Astrocyte of the cerebellum (primary cell): Measurements from ENCODE around the gene CENPT.

Experiments used
- DNase-seq: peaks from one replicate; pipeline ENCODE4 v3.0.0-alpha.2; 2011; ENCODE audit warnings: low read depth
- H3K4me3 ChIP-seq: 2 replicates; pipeline ENCODE4 v1.5.1; 2011; ENCODE audit warnings: mild to moderate bottlenecking, low read depth, low read length, moderate library complexity
- in situ Hi-C: cut with HindIII; loops from 2 replicates; pipeline ENCODE4 v1.10.0; 2017; ENCODE audit warnings: low sequenced_read_pairs
- TF ChIP-seq, protein P1 (sequence below): IDR thresholded peaks from 2 replicates; pipeline ENCODE4 v1.5.1; 2012; ENCODE audit warnings: low read length, low read depth, moderate library complexity, mild to moderate bottlenecking; ENCODE audit errors: missing control alignments

CENPT gene

DNA sequence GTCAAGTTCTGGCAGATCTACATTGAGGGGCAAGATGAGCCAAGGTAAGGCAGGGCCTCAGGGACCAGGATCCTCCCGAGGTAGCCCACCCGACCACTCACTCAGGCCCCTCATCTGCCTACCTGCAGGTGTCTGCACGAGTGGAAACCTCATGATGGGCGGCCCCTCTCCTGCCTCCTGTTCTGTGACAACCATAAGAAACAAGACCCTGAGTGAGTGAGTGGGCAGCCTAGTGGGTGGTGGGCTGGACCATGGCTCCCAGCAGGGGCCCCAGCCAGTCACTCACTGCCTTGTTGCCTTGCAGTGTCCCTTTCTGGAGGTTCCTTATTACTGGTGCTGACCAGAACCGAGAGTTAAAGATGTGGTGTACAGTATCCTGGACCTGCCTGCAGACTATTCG is 30.7 kb upstream of the CENPT start:
- no peak overlapping the region for H3K4me3 ChIP-seq
- TF ChIP-seq, protein P1, sequence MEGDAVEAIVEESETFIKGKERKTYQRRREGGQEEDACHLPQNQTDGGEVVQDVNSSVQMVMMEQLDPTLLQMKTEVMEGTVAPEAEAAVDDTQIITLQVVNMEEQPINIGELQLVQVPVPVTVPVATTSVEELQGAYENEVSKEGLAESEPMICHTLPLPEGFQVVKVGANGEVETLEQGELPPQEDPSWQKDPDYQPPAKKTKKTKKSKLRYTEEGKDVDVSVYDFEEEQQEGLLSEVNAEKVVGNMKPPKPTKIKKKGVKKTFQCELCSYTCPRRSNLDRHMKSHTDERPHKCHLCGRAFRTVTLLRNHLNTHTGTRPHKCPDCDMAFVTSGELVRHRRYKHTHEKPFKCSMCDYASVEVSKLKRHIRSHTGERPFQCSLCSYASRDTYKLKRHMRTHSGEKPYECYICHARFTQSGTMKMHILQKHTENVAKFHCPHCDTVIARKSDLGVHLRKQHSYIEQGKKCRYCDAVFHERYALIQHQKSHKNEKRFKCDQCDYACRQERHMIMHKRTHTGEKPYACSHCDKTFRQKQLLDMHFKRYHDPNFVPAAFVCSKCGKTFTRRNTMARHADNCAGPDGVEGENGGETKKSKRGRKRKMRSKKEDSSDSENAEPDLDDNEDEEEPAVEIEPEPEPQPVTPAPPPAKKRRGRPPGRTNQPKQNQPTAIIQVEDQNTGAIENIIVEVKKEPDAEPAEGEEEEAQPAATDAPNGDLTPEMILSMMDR: no peak
- in situ Hi-C loops: no loop called here
- no peak for DNase-seq

DNA sequence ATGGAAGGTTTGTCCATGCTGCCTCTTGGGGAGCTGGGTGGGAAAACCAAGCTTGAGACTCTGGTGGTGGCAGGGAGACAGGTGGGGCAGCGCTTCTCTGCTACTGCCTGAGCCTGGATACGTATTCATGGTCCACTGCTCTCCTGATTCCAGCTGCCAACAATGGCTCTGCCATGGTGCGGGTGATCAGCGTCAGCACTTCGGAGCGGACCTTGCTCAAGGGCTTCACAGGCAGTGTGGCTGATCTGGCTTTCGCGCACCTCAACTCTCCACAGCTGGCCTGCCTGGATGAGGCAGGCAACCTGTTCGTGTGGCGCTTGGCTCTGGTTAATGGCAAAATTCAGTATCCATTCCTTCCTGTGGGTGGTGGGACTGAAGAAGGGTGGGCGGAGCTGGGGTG is 29.6 kb upstream of the CENPT start:
- H3K4me3 ChIP-seq: no peak overlapping the region

DNA sequence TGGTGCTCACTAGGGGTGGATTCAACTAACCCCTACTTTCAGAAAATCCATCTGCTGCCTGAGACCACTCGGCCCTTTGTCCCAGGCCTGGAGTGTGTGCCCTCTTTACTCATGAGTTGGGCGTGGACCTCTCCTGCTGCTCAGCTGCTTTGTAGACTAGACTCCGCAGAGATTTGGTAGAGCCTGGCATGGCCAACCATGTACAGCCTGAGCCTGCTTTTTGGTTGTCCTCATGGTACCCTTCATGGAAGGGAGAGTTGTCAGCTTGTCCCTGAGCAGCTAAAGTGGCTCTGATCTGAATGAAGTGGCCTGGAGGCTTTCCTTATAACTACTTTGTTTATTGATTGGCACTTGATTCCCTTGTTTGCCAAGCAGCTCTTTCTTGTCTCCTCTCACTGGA is 26.9 kb upstream of the CENPT start:
- peak overlapping the region; percentile 94 for H3K4me3 ChIP-seq
- DNase-seq: no peak
- in situ Hi-C loops: no loop called here
- TF ChIP-seq, protein P1: no peak

More for the DNA sequence above, 29.6 kb upstream of the CENPT start:
- TF ChIP-seq, protein P1: no peak
- in situ Hi-C loops: no loop called here
- no peak for DNase-seq

DNA sequence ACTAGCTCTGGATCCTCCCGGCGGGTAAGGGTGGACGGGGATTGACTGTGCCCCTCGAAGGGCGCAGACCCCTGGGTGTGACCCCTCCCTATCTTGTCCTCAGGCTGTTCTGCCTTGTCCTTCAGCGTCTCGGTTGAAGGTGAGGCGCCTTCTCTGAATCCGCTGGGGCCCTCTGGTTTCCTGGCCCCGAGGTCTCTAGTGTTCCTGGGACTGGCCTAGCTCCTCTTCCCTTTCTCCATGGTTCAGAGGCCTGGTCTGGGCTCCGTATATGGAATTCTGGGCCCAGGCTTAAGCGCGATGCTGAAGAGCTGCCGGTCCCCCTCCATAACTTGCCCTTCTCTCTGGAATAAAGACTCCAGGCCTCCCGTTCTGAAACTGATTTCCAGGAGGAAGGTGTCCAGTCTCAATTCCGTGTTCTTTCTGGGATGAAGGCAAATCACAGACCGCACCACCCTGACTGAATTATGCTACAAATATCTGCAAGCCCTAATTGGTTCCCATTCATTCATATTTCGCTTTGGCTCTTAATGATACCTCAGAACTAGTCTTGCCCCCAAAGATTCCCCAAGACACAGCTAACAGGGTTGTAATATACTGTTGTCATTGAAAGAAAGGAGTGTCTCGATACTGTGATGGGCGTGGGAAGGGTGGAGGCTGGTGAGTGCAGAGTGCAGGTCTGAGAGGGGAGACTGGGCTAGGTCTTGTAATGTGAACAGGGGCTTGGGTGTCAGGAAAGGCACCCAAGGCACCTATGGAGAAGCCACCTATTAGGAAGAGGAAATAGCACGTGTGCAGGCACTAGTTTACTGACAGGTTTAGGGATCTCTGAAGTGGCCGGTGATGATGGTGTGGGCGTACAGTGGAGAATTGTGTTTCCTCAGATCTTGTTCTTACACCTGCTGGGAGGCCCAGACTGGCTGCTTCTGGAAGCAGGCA is 26.2 kb upstream of the CENPT start:
- no peak for DNase-seq
- peak overlapping the region; percentile 94 for H3K4me3 ChIP-seq
- TF ChIP-seq, protein P1: no peak
- in situ Hi-C loops: no loop called here

DNA sequence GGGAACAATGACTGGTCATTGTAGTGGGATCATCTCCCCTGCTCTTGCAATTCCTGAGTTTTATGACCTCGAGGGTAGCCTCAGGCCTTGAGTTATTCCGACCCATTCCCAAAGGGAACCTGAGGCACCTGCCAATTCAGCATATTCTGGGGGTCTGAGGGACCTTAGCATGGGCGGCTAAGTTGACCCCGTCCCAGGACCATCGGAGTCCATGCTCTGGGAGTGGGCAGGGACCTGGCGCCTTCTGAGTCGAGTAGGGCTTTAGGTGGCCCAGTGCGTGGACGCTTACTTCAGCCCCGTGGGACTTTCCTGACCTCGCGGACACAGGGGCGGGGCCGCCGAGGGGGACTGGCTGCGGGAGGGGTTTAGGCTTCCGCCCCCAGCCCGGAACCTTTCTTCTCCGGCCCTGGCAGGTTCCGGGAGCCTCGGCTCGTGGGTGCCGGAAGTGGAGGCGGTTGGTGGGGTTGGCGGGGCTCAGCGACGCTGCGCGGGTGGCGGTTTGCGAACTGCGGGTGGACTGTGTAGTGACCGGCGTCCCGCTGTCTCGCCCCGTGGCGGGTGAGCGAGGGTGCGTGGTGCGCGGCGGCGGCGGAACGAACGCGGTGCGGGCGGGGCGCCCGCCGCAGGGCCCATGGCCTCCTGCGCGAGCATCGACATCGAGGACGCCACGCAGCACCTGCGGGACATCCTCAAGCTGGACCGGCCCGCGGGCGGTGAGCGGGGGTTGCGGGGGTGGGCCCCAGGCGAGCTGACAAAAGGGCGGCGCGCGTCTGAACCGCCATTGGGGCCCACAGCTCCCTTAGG is 25.3 kb upstream of the CENPT start, which contains the start of gene EDC4:
Gene EDC4, plus strand, starts transcription at position 422 of the 804 bp plus-strand sequence. Its CDS starts 210 bp downstream, at position 632.
- in situ Hi-C loops: no loop called here
- peak; percentile 23 for DNase-seq
- TF ChIP-seq, protein P1: no peak
- peak within 1 kb of the TSS; percentile 94 for H3K4me3 ChIP-seq

DNA sequence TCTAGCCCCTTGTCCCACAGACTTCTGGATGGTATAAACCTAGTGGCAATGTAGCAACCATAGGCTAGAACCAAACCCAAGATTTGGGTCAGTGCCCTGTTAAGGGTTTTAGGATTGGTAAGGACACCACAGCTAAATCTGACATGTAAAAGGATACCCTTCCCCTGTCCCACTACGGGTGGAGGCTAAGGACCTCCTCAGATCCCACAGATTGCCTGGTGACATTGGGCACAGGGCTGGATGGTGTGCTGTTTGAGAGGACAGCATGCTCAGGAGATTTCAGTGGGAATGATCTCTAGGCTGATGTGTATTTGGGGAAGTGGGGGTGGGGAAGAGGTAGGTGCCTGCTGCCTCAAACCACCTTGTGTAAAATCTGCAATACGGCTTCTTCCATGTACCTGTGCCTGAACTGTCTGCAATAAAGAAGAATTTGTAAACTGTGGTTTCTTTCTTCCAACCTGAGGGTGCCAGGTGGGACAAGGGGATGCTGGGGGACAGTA is 24.7 kb upstream of the CENPT start:
- in situ Hi-C loops: no loop called here
- TF ChIP-seq, protein P1: no peak
- no peak for DNase-seq
- H3K4me3 ChIP-seq: peak overlapping the region; percentile 94
